ENCODE results near the gene UCN3.

GRCh38 chr10:5416981-5417380 lies 52.2 kb downstream of the UCN3 start:
- TF ChIP-seq CTCF (IDR thresholded peaks at IDR 0.05) (no peak), POLR2A (IDR thresholded peaks at IDR 0.05) (no peak)

Measured in lower leg skin (tissue), 3 donors.